Breast epithelium (tissue), 3 donors: ENCODE results near the gene PRPH.

Experiments
- POLR2A ChIP-seq: fragments of 450-650 bp; IDR thresholded peaks from one replicate; pipeline ENCODE4 v1.6.1; 2016; ENCODE audit warnings: antibody characterized with exemption, mild to moderate bottlenecking, moderate library complexity
- POLR2AphosphoS5 ChIP-seq, 3 donors: sonication (generic); formaldehyde crosslinking; IDR thresholded peaks; one replicate each; pipeline ENCODE4 v1.6.1; 2017; ENCODE audit warnings: antibody characterized with exemption in 3 of 3
- TF ChIP-seq, protein P1 (sequence below), 3 donors: fragments of 450-650 bp; IDR thresholded peaks; one replicate each; pipeline ENCODE4 v1.5.1; 2016 to 2017; ENCODE audit warnings: antibody characterized with exemption in 3 of 3, mild to moderate bottlenecking in 3 of 3, moderate library complexity in 3 of 3

DNA sequence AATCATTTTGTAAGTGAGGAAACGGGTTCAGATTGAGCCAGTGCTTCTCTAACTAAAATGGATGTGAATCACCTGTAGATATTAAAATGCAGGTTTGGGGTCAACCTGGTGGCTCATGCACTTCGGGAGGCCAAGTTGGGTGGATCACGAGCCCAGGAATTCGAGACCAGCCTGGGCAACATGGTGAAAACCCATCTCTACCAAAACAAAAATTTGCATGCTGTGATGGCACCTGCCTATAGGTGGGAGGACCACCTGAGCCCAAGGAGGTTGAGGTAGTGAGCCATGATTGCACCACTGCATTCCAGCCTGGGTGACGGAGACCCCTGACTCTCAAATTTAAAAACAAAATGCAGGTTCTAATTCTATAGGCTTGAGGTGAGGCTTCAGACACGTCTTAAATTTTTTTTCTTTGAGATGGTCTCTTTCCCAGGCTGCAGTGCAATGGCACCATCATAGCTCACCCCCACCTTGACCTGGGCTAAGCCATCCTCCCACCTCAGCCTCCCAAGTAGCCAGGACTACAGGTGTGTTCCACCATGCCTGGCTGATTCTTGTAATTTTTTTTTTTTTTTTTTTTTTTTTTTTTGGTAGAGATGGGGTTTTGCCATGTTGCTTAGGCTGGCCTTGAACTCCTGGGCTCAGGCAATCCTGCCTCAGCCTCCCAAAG, 21.1 kb upstream of the PRPH start:
- TF ChIP-seq, protein P1, sequence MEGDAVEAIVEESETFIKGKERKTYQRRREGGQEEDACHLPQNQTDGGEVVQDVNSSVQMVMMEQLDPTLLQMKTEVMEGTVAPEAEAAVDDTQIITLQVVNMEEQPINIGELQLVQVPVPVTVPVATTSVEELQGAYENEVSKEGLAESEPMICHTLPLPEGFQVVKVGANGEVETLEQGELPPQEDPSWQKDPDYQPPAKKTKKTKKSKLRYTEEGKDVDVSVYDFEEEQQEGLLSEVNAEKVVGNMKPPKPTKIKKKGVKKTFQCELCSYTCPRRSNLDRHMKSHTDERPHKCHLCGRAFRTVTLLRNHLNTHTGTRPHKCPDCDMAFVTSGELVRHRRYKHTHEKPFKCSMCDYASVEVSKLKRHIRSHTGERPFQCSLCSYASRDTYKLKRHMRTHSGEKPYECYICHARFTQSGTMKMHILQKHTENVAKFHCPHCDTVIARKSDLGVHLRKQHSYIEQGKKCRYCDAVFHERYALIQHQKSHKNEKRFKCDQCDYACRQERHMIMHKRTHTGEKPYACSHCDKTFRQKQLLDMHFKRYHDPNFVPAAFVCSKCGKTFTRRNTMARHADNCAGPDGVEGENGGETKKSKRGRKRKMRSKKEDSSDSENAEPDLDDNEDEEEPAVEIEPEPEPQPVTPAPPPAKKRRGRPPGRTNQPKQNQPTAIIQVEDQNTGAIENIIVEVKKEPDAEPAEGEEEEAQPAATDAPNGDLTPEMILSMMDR (IDR thresholded peaks at IDR 0.05): no peak
- TF ChIP-seq POLR2AphosphoS5 (IDR thresholded peaks at IDR 0.05): no peak
- TF ChIP-seq POLR2A: no peak
